ENCODE data around the gene HLA-DMA.

Gene HLA-DMA

GRCh38 chr6:32982084-32982701 lies 29.3 kb upstream of the HLA-DMA start:
- POLR2A ChIA-PET = interaction anchor here (0.7 to 12.5 kb wide), 4 partner anchors 10 to 88 kb away, joined by 3 to 271 read pairs (median 27); partner anchors contain the start of genes BRD2 and HLA-DMB

GRCh38 chr6:32980488-32981038 lies 27.7 kb upstream of the HLA-DMA start:
- no peak for TF ChIP-seq CTCF (IDR thresholded peaks at IDR 0.05; ENCODE audit: control extremely low read depth, extremely low read depth, low read depth, missing control alignments)
- ChIA-PET POLR2A (interaction anchor here (1.1 to 12.5 kb wide), 6 partner anchors 9 to 268 kb away, joined by 3 to 271 read pairs (median 10); partner anchors contain the start of genes BRD2 and HLA-DMB), CTCF (interaction anchor here (1.0 to 10.5 kb wide), 11 partner anchors 8 to 142 kb away, joined by 3 to 167 read pairs (median 6); partner anchors contain the start of genes HLA-DMB and TAP2)
- DNase-seq (ENCODE audit: extremely low spot score) = no peak

More at GRCh38 chr6:32982084-32982701, 29.3 kb upstream of the HLA-DMA start:
- no peak for TF ChIP-seq CTCF (IDR thresholded peaks at IDR 0.05; ENCODE audit: control extremely low read depth, extremely low read depth, low read depth, missing control alignments)
- CTCF ChIA-PET = interaction anchor here (0.7 to 10.5 kb wide), 6 partner anchors 10 to 144 kb away, joined by 3 to 167 read pairs (median 6); partner anchors contain the start of gene TAP2
- DNase-seq (ENCODE audit: extremely low spot score) = no peak

GRCh38 chr6:32979720-32980487 lies 27.0 kb upstream of the HLA-DMA start:
- DNase-seq (ENCODE audit: extremely low spot score) = no peak
- no peak for TF ChIP-seq CTCF (IDR thresholded peaks at IDR 0.05; ENCODE audit: control extremely low read depth, extremely low read depth, low read depth, missing control alignments)
- CTCF ChIA-PET = interaction anchor here (1.0 to 10.5 kb wide), 11 partner anchors 8 to 142 kb away, joined by 3 to 167 read pairs (median 6); partner anchors contain the start of genes HLA-DMB and TAP2
- POLR2A ChIA-PET = interaction anchor here (0.7 to 12.5 kb wide), 9 partner anchors 8 to 269 kb away, joined by 3 to 271 read pairs (median 4); partner anchors contain the start of genes BRD2, HLA-DMB, PSMB9 and TAP1

- ChIA-PET POLR2A (interaction anchor here (1.2 to 1.8 kb wide), 3 partner anchors 12 to 44 kb away, joined by 3 to 4 read pairs (median 4); partner anchors contain the start of gene HLA-DMA), CTCF (interaction anchor here (1.0 to 1.3 kb wide), 4 partner anchors 23 to 110 kb away, joined by 3 to 6 read pairs (median 3); partner anchors contain the start of gene HLA-DMB)
- TF ChIP-seq CTCF (IDR thresholded peaks at IDR 0.05; ENCODE audit: control extremely low read depth, extremely low read depth, low read depth, missing control alignments) = no peak
- DNase-seq (ENCODE audit: extremely low spot score) = no peak
These were observed 25.0 kb upstream of the HLA-DMA start for GRCh38 chr6:32977953-32978324.

GRCh38 chr6:32977272-32977952 lies 24.5 kb upstream of the HLA-DMA start:
- POLR2A ChIA-PET = interaction anchor here (1.1 to 1.8 kb wide), 5 partner anchors 8 to 139 kb away, joined by 3 to 4 read pairs (median 4); partner anchors contain the start of genes HLA-DMA and TAP2
- CTCF ChIA-PET = interaction anchor here (1.0 to 2.2 kb wide), 5 partner anchors 11 to 109 kb away, joined by 3 to 7 read pairs (median 3); partner anchors contain the start of gene HLA-DMB
- no peak for TF ChIP-seq CTCF (IDR thresholded peaks at IDR 0.05; ENCODE audit: control extremely low read depth, extremely low read depth, low read depth, missing control alignments)
- no peak for DNase-seq (ENCODE audit: extremely low spot score)

All from GM10248 (cell line).